Measurements from ENCODE around the gene FAM131B.
"Not testable (repeated sequence)": the region's sequence is repeated elsewhere in the genome, so short reads cannot be mapped to it uniquely, and the experiment has no call there.

The FAM131B gene

GRCh38 chr7:143395187-143396149 lies 33.0 kb upstream of the FAM131B start:
- no peak for DNase-seq (ENCODE audit: low read depth)

DNA sequence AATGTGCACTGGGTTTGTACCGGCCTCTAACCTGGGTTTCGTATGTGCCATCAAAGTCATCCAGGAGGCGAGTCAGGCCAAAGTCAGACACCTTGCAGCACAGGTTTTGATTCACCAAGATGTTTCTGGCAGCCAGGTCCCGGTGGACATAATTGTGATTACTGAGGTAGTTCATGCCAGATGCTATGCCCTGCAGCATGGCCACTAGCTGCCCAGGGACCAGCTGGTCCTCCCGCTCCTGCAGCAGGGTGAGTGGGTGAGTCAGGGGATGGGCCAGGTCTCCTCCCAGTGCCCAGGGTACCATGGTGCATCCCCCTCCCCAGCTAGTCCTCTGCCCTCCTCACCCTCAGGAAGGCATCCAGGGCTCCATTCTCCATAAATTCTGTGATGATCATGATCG lies 32.3 kb upstream of the FAM131B start:
- no peak for DNase-seq (ENCODE audit: low read depth)

DNA sequence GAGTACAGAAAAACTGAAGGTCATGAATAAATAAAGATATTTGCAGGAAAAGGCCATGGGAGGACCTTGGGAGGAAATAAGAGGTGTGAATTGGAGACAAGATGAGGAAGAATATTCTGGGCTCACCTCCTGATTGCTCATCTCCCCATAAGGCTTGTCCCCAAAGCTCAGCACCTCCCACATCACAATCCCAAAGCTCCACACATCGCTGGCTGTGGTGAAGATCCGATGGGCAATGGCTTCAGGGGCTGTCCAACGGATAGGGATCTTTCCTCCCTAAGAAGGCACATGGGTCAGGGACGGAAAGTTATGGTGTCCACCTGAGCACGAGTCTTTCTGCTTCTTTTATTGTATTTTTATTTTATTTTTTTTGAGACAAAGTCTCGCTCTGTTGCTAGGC lies 31.6 kb upstream of the FAM131B start:
- no peak for DNase-seq (ENCODE audit: low read depth)

GRCh38 chr7:143393267-143394041 lies 30.9 kb upstream of the FAM131B start:
- DNase-seq (ENCODE audit: low read depth), result no peak

DNA sequence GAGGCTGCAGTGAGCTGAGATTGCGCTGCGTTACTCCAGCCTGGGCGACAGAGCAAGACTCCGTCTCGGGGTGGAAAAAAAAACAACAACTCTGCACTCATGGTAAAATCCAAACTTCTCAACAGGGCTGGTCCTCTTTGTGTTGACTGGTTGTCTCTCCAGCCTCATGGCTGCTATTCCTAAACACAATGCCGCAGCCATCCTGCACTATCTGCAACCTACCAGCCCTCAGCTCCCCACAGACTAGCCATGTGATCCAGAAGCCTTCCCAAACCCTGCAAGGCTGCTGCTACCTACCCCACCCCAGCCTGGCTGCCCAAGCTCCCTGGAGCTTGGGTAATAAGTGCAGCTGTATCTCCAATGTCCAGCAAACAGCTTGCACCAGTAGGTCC lies 30.4 kb upstream of the FAM131B start:
- no peak for DNase-seq (ENCODE audit: low read depth)

DNA sequence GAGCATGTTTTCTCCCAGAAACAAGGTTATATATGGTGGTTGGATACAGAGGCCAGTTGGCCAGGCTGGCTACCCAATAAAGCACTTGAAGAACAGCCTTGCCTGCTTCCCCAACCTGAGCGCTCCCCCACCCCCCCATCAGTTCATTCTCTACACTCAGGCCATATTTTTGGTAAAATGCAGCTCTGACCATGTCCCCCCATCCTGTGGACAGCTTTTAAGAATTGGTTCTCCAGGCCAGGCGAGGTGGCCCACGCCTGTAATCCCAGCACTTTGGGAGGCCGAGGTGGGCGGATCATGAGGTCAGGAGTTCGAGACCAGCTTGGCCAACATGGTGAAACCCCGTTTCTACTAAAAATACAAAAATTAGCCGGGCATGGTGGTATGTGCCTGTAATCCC lies 29.9 kb upstream of the FAM131B start:
- DNase-seq (ENCODE audit: low read depth), result not testable (repeated sequence)

DNA sequence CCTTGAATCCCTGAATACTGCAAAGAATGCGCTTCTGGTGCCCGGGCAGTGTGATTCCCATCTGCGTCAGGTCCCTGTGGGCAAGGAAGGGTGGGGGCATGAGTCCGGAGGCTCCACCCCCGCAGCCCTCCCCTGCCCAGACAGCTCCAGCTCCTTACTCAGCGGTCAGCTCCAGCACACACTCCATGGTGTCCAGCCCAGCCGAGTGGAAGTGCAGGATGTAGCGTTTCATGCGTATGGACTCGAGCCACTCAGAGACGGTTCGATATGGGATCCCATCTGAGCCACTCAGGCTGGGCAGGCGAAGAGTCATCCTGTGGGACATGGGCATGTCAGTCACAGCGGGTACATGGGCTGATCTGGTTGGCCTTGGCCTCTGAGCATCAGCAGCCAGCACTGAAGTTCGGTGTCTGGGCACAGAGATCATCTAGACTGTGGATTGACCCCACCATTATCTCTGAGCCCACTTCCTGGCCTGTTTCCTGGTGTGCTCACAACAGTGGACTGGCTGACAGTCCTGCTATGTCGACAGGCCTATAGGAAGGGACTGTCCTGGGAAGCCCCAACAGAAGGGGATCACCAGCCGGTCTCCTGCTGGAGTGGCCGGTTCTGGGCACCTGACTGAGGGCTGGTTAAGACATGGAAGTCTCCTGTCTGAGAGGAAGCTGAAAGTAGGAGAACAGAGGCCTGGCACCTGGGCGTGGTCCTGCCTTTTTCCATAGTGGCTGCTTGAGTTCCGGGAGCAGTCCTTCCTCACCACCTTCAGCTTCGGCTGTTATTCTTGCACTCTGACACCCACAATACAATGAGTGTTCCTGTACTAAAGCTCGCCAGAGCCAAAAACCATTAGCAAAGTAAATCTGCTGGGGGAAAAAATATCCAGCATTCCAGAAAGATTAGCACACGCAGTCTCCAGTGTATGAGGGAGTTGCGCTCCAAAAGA lies 29.2 kb upstream of the FAM131B start:
- DNase-seq (ENCODE audit: low read depth), result no peak

DNA sequence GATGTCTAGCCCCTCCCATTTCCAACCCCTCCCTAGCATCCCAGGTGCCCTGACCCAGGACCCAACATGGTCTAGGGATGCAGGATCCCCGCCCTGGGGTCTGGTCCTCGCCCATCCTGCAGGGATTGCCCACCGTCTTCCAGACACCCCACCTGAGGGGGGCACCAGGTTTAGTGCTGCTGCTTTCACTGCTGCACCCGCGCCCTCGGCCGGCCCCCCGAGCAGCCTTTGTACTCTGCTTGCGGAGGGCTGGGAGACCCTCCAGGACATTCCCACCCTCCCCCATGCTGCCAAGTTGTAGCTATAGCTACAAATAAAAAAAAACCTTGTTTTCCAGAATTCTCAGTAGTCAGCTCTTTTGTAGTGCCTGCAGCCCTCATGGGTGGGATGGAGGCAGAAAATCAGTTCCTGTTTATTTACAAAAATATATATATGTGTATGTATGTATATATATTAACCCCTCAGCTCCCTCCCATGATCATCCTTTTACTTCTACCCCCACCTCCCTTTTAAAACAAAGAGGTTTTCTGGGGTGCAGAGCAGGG lies 28.3 kb upstream of the FAM131B start:
- no peak for DNase-seq (ENCODE audit: low read depth)

DNA sequence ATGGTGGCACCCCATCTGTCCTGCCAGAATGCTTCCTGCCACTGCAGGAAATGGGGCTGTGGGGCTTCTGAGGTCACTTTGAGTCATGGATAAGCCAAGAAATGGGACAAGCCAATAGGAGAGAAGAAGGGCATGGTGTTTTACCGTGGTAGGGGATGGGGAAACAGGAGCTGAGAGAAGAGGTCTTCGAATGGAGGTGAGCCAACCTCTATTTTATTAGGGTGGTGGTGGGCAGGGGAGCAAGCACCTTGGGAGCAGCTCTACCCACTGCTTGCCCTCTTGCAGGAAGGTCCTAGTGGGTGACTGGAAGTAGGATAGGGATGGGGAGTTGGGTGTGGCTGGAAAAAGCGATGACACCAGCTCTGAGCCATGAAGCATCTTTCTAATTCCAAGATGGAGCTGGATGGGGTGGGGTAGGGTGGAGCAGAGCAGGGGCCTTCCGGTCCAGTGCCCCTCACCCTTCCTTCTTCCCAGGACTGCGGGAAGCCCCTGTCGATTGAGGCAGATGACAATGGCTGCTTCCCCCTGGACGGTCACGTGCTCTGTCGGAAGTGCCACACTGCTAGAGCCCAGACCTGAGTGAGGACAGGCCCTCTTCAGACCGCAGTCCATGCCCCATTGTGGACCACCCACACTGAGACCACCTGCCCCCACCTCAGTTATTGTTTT lies 27.7 kb upstream of the FAM131B start:
- DNase-seq (ENCODE audit: low read depth), result no peak

- no peak for DNase-seq (ENCODE audit: low read depth)
Measured at GRCh38 chr7:143389316-143390103, 27.0 kb upstream of the FAM131B start.

DNA sequence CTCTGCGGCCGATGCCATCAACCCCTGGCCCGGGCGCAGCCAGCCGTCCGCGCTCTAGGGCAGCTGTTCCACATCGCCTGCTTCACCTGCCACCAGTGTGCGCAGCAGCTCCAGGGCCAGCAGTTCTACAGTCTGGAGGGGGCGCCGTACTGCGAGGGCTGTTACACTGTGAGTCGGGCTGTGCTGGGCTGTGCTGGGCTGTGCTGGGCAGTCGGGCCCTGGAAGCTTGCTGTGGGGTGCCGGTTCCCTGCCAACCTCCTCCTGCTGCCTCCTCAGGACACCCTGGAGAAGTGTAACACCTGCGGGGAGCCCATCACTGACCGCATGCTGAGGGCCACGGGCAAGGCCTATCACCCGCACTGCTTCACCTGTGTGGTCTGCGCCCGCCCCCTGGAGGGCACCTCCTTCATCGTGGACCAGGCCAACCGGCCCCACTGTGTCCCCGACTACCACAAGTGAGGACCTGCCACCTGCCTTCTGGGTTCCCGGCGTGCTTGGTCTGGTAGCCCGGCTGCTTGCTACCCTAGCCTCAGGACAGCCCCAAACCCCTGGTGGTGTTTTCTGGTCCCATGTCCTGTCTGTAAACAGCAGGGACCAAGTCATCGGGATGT lies 26.1 kb upstream of the FAM131B start:
- DNase-seq (ENCODE audit: low read depth), result no peak

- DNase-seq (ENCODE audit: low read depth), result no peak
Measured at GRCh38 chr7:143388051-143388450, 25.5 kb upstream of the FAM131B start.

DNA sequence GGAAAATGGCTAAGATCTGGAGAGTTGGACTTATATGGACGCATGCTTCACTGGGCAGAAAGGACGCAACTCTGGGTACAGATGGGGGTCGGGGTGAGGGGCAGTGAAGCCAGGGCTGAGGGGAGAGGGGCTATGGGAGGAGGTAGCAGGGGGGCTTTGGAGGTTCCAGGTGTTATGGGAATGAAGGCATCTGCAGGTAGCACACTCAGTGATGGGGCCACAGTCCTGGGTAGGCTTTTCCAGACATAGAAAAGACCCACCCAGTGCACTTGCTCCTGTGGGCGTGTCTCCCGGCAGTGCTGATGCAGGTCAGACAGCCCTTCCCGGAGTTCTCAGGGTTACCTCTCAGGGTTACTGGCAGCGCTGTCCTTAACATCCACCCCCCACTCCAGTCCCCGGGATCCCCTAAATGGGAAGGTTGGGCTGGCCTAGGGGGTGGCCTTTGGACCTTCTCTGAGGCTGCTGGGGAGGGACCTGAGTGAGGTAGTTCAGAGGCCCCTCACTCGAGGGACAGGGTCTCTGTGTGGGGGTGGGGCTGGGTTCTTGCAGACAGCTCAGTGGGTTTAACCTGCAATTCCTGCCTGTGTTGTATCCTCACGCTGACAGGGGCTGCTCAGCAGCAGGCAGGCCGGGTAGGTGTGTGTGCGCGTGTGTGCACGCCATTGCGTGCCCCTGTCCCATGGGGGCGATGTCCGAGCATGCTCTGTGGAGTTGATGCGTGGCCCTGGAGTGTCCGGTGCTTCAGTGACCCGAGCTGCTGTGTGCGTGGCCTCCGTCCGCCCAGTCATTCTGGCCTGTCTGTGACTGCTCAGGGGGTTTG lies 24.9 kb upstream of the FAM131B start:
- DNase-seq (ENCODE audit: low read depth), result no peak

- no peak for DNase-seq (ENCODE audit: low read depth)
Measured at GRCh38 chr7:143385891-143386781, 23.6 kb upstream of the FAM131B start.

DNA sequence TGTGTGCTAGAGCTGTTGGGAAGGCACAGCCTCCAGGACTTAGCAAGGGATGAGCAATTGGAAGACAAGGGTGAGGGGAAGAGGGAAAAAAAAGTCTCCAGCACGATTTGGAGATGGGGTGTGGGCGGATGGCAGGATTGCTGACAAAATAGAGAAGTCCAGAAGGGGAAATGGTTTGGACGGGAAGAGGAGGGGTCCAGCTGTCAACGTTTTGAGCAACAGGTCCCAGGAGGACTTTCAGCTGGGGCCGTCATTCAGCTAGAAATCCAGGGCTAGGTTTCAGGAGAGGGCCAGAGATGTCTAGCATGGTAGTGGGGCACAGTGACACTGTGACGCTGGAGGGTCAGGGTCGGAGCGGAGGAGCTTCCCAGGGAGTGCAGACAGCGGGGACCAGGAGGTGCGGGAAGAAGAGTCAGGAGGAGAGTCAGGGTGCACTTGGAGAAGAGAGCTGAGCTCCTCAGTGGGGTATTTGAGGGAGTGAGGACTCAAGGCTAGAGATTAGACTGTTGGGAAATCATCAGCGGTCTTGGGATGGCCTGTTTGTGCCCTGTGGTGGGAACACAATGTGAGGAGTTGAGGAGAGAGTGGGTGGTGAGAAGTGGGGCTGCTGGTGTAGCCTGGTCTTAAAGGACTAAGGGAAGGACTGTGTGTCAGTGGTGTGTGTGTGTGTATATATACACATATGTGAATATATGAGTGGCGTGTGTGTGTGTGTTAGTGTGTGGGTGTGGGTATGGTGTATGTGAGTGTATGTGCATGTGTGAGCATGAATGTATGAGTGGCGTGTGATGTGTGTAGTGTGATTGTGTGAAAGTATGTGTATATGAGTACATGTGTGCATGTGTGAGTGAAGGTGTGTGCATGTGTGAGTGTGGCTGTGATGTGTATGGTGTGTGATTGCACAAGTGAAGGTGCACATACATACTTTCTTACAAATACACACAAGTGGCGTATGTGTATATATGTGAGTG lies 22.4 kb upstream of the FAM131B start:
- no peak for DNase-seq (ENCODE audit: low read depth)

- DNase-seq (ENCODE audit: low read depth), result no peak
Measured at GRCh38 chr7:143384148-143384547, 21.6 kb upstream of the FAM131B start.

DNA sequence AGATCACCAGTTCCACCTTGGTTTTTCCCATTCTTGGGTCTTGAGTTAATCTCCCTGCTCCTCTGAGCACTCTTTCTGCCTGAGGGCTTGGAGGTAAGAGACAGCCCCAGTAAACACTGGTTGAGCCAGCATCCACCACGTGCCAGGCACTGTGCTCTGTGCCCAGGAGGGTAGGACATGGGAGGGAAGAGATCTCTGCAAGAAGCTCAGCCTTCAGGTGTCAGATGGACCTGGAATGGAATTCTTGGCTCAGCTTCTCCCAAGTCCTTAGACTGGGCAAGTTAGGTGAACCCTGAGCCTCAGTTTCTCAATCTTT lies 21.1 kb upstream of the FAM131B start:
- no peak for DNase-seq (ENCODE audit: low read depth)

Data from HS-5 (cell line).